GM23338 (cell line): ENCODE results near the gene ADAM17. TPM values are rescaled to one million over a fixed set of nuclear protein-coding genes. Genes with fewer than 3 reads are reported as not detected.

ENCODE experiments used
- ATAC-seq: fragments of 200-7000 bp; cut with Tn5 transposase; 3 replicates; pipeline ENCODE4 v1.9.1; 2020
- DNase-seq: peaks from one replicate; pipeline ENCODE4 v3.0.0-alpha.2; 2015; ENCODE audit warnings: low spot score
- H2AFZ ChIP-seq: fragments of 200-600 bp; sonication (generic); 2 replicates; pipeline ENCODE4 v1.8.0; 2016; ENCODE audit warnings: antibody characterized with exemption, mild to moderate bottlenecking, moderate library complexity
- H3F3A ChIP-seq: fragments of 200-600 bp; sonication (generic); replicated peaks from 2 replicates; pipeline ENCODE4 v1.8.0; 2017; ENCODE audit warnings: antibody characterized with exemption, mixed run types, low read depth
- H3K27ac ChIP-seq: fragments of 200-600 bp; sonication (generic); 2 replicates; pipeline ENCODE4 v1.6.1; 2016; ENCODE audit warnings: low read depth
- H3K27me3 ChIP-seq: fragments of 200-600 bp; sonication (generic); 2 replicates; pipeline ENCODE4 v1.8.0; 2016; ENCODE audit warnings: mild to moderate bottlenecking, mixed run types, moderate library complexity; ENCODE audit not compliant: insufficient read depth
- H3K36me3 ChIP-seq: fragments of 200-600 bp; sonication (generic); 2 replicates; pipeline ENCODE4 v1.8.0; 2016; ENCODE audit warnings: mild to moderate bottlenecking; ENCODE audit not compliant: insufficient read depth
- H3K4me1 ChIP-seq: fragments of 200-600 bp; sonication (generic); 2 replicates; pipeline ENCODE4 v1.8.0; 2016; ENCODE audit warnings: mild to moderate bottlenecking, moderate library complexity; ENCODE audit not compliant: insufficient read depth
- H3K4me2 ChIP-seq: fragments of 200-600 bp; sonication (generic); 2 replicates; pipeline ENCODE4 v1.7.1; 2017; ENCODE audit warnings: mixed run types
- H3K4me3 ChIP-seq: fragments of 200-600 bp; sonication (generic); 2 replicates; pipeline ENCODE4 v1.6.1; 2016; ENCODE audit warnings: mixed run types
- H3K79me2 ChIP-seq: fragments of 200-600 bp; sonication (generic); replicated peaks from 2 replicates; pipeline ENCODE4 v1.8.0; 2017; ENCODE audit warnings: mild to moderate bottlenecking; ENCODE audit not compliant: insufficient read depth
- H3K9me2 ChIP-seq: fragments of 200-600 bp; sonication (generic); 2 replicates; pipeline ENCODE4 v1.8.0; 2017; ENCODE audit not compliant: insufficient read depth
- H4K20me1 ChIP-seq: fragments of 200-600 bp; sonication (generic); replicated peaks from 2 replicates; pipeline ENCODE4 v1.8.0; 2017; ENCODE audit warnings: mild to moderate bottlenecking; ENCODE audit not compliant: insufficient read depth
- H3K27ac Mint-ChIP-seq: 2 replicates; pipeline ENCODE4 v1.8.0; 2020; ENCODE audit warnings: inconsistent platforms, mild to moderate bottlenecking, moderate library complexity, mixed read lengths
- H3K27me3 Mint-ChIP-seq: 3 replicates; pipeline ENCODE4 v1.8.0; 2022; ENCODE audit warnings: low read depth, mild to moderate bottlenecking, moderate library complexity, mixed read lengths, inconsistent platforms; ENCODE audit not compliant: insufficient read depth, poor library complexity
- H3K36me3 Mint-ChIP-seq: 3 replicates; pipeline ENCODE4 v1.8.0; 2021; ENCODE audit warnings: low read depth, mild to moderate bottlenecking, inconsistent platforms, moderate library complexity, mixed read lengths
- H3K4me1 Mint-ChIP-seq: 3 replicates; pipeline ENCODE4 v1.8.0; 2020; ENCODE audit warnings: mild to moderate bottlenecking, inconsistent platforms, mixed read lengths
- H3K4me3 Mint-ChIP-seq: 3 replicates; pipeline ENCODE4 v1.8.0; 2021; ENCODE audit warnings: moderate library complexity, mild to moderate bottlenecking, inconsistent platforms, mixed read lengths
- H3K9me3 Mint-ChIP-seq: 3 replicates; pipeline ENCODE4 v1.8.0; 2020; ENCODE audit warnings: moderate library complexity, mild to moderate bottlenecking, inconsistent platforms, mixed read lengths
- STAT1 ChIP-seq: IDR thresholded peaks from one replicate; pipeline ENCODE4 v1.6.1; 2016; ENCODE audit warnings: antibody characterized with exemption; ENCODE audit not compliant: unreplicated experiment
- ZNF331 ChIP-seq: fragments of 250-450 bp; sonication (Bioruptor Pico); IDR thresholded peaks from 2 replicates; pipeline ENCODE4 v1.5.0; 2020; ENCODE audit warnings: low read depth, mild to moderate bottlenecking, moderate library complexity
- polyA plus RNA-seq: library from polyadenylated mRNA; unstranded; fragments of >200 nt; fragmentation: Nextera tagmentation; extraction: Ambion mirVana; gene quantifications from 2 replicates; pipeline ENCODE4 v1.2.1, GENCODE V29; 2016
- total RNA-seq: library from RNA; depleted of rRNA; stranded (reverse); fragments of >200 nt; shearing (Covaris generic); gene quantifications from 2 replicates; pipeline ENCODE4 v1.2.3, GENCODE V29; 2014
- TF ChIP-seq, protein P1 (sequence below): IDR thresholded peaks from 2 replicates; pipeline ENCODE4 v1.6.1; 2016; ENCODE audit warnings: antibody characterized with exemption
- TF ChIP-seq, protein P2 (sequence below): IDR thresholded peaks from one replicate; pipeline ENCODE4 v1.6.1; 2018; ENCODE audit warnings: antibody characterized with exemption; ENCODE audit not compliant: unreplicated experiment
- TF ChIP-seq, protein P3 (sequence below): fragments of 250-450 bp; sonication (Bioruptor Pico); IDR thresholded peaks from 2 replicates; pipeline ENCODE4 v1.5.0; 2020; ENCODE audit warnings: mild to moderate bottlenecking, moderate library complexity
- TF ChIP-seq, protein P4 (sequence below), 2 experiments: fragments of 200-600 bp in 1 of 2; sonication (generic) in 1 of 2; conservative IDR thresholded peaks; 2 replicates each; pipeline versions ENCODE4 v1.5.1 to v1.6.1; 2016 to 2017; ENCODE audit warnings: antibody characterized with exemption in 2 of 2, low read depth in 2 of 2, mild to moderate bottlenecking in 2 of 2, moderate library complexity in 1 of 2

Gene ADAM17
- total and polyA plus RNA-seq, 2 experiments from 2014 or later = 8.3 to 23.5 TPM

DNA sequence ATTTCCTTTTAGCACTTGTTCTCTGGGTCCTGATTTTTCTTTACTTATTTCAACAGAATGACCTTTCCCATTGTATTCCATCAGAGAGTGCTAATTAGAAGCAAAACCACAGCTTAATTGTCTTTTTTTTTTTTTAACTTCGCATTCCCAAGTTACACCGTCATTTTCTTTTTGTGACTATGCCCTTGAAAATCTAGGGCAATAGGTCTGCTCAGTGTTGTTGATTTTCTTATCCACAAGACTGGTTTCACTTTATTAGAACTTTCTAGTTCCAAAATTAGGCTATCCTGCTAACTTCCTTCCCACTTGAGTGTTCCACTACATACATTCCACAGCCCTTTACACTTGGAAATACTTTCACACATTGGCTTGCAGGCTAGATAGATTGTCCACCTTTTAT lies 18.7 kb upstream of the ADAM17 start (continued):
- TF ChIP-seq ZNF331 = no peak
- no peak for TF ChIP-seq STAT1
- TF ChIP-seq, protein P1, sequence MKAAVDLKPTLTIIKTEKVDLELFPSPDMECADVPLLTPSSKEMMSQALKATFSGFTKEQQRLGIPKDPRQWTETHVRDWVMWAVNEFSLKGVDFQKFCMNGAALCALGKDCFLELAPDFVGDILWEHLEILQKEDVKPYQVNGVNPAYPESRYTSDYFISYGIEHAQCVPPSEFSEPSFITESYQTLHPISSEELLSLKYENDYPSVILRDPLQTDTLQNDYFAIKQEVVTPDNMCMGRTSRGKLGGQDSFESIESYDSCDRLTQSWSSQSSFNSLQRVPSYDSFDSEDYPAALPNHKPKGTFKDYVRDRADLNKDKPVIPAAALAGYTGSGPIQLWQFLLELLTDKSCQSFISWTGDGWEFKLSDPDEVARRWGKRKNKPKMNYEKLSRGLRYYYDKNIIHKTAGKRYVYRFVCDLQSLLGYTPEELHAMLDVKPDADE = no peak
- TF ChIP-seq, protein P2, sequence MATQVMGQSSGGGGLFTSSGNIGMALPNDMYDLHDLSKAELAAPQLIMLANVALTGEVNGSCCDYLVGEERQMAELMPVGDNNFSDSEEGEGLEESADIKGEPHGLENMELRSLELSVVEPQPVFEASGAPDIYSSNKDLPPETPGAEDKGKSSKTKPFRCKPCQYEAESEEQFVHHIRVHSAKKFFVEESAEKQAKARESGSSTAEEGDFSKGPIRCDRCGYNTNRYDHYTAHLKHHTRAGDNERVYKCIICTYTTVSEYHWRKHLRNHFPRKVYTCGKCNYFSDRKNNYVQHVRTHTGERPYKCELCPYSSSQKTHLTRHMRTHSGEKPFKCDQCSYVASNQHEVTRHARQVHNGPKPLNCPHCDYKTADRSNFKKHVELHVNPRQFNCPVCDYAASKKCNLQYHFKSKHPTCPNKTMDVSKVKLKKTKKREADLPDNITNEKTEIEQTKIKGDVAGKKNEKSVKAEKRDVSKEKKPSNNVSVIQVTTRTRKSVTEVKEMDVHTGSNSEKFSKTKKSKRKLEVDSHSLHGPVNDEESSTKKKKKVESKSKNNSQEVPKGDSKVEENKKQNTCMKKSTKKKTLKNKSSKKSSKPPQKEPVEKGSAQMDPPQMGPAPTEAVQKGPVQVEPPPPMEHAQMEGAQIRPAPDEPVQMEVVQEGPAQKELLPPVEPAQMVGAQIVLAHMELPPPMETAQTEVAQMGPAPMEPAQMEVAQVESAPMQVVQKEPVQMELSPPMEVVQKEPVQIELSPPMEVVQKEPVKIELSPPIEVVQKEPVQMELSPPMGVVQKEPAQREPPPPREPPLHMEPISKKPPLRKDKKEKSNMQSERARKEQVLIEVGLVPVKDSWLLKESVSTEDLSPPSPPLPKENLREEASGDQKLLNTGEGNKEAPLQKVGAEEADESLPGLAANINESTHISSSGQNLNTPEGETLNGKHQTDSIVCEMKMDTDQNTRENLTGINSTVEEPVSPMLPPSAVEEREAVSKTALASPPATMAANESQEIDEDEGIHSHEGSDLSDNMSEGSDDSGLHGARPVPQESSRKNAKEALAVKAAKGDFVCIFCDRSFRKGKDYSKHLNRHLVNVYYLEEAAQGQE = no peak

DNA sequence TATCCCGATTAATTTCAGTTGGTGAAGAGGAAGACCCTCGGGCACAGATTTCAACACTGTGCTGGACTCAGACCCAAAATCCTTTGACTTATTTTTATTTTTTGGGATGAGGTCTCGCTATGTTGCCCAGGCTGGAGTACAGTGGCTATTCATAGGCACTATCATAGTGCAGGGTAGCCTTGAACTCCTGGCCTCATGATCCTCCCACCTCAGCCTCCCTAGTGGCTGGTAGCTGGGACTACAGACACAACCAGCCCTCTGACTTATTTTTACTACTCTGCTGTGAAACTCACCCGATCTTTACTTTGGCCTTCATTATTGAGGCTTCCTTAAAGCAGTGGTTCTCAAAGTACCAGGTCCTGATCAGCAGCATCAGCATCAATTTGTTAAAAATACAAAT lies 18.2 kb upstream of the ADAM17 start:
- H3K27ac Mint-ChIP-seq = no peak overlapping the region

More for the DNA sequence above, 18.2 kb upstream of the ADAM17 start:
- Histone ChIP-seq H2AFZ (no peak overlapping the region), H3K4me1 (no peaks in the 10 kb centered on the region), H3K27me3 (no peaks in the 10 kb centered on the region), H3K9me2 (no peaks in the 10 kb centered on the region), H3K79me2 (no peaks in the 10 kb centered on the region), H3F3A (no peaks in the 10 kb centered on the region), H3K4me2 (no peak overlapping the region), H3K4me3 (no peak overlapping the region), H4K20me1 (no peaks in the 10 kb centered on the region; the same call in 1 of the 2 replicates), H3K36me3 (no peaks in the 10 kb centered on the region), H3K27ac (no peak overlapping the region)
- Mint-ChIP-seq H3K4me1 (no peaks in the 10 kb centered on the region), H3K9me3 (no peaks in the 10 kb centered on the region), H3K36me3 (no peaks in the 10 kb centered on the region), H3K27me3 (peaks cover 2% of the 10 kb centered on the region), H3K4me3 (no peak overlapping the region)
- TF ChIP-seq, protein P3, sequence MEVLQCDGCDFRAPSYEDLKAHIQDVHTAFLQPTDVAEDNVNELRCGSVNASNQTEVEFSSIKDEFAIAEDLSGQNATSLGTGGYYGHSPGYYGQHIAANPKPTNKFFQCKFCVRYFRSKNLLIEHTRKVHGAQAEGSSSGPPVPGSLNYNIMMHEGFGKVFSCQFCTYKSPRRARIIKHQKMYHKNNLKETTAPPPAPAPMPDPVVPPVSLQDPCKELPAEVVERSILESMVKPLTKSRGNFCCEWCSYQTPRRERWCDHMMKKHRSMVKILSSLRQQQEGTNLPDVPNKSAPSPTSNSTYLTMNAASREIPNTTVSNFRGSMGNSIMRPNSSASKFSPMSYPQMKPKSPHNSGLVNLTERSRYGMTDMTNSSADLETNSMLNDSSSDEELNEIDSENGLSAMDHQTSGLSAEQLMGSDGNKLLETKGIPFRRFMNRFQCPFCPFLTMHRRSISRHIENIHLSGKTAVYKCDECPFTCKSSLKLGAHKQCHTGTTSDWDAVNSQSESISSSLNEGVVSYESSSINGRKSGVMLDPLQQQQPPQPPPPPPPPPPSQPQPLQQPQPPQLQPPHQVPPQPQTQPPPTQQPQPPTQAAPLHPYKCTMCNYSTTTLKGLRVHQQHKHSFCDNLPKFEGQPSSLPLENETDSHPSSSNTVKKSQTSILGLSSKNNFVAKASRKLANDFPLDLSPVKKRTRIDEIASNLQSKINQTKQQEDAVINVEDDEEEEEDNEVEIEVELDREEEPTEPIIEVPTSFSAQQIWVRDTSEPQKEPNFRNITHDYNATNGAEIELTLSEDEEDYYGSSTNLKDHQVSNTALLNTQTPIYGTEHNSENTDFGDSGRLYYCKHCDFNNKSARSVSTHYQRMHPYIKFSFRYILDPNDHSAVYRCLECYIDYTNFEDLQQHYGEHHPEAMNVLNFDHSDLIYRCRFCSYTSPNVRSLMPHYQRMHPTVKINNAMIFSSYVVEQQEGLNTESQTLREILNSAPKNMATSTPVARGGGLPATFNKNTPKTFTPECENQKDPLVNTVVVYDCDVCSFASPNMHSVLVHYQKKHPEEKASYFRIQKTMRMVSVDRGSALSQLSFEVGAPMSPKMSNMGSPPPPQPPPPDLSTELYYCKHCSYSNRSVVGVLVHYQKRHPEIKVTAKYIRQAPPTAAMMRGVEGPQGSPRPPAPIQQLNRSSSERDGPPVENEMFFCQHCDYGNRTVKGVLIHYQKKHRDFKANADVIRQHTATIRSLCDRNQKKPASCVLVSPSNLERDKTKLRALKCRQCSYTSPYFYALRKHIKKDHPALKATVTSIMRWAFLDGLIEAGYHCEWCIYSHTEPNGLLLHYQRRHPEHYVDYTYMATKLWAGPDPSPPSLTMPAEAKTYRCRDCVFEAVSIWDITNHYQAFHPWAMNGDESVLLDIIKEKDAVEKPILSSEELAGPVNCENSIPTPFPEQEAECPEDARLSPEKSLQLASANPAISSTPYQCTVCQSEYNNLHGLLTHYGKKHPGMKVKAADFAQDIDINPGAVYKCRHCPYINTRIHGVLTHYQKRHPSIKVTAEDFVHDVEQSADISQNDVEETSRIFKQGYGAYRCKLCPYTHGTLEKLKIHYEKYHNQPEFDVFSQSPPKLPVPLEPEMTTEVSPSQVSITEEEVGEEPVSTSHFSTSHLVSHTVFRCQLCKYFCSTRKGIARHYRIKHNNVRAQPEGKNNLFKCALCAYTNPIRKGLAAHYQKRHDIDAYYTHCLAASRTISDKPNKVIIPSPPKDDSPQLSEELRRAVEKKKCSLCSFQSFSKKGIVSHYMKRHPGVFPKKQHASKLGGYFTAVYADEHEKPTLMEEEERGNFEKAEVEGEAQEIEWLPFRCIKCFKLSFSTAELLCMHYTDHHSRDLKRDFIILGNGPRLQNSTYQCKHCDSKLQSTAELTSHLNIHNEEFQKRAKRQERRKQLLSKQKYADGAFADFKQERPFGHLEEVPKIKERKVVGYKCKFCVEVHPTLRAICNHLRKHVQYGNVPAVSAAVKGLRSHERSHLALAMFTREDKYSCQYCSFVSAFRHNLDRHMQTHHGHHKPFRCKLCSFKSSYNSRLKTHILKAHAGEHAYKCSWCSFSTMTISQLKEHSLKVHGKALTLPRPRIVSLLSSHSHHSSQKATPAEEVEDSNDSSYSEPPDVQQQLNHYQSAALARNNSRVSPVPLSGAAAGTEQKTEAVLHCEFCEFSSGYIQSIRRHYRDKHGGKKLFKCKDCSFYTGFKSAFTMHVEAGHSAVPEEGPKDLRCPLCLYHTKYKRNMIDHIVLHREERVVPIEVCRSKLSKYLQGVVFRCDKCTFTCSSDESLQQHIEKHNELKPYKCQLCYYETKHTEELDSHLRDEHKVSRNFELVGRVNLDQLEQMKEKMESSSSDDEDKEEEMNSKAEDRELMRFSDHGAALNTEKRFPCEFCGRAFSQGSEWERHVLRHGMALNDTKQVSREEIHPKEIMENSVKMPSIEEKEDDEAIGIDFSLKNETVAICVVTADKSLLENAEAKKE (CRISPR knock-in tag) = no peak
- TF ChIP-seq, protein P4, sequence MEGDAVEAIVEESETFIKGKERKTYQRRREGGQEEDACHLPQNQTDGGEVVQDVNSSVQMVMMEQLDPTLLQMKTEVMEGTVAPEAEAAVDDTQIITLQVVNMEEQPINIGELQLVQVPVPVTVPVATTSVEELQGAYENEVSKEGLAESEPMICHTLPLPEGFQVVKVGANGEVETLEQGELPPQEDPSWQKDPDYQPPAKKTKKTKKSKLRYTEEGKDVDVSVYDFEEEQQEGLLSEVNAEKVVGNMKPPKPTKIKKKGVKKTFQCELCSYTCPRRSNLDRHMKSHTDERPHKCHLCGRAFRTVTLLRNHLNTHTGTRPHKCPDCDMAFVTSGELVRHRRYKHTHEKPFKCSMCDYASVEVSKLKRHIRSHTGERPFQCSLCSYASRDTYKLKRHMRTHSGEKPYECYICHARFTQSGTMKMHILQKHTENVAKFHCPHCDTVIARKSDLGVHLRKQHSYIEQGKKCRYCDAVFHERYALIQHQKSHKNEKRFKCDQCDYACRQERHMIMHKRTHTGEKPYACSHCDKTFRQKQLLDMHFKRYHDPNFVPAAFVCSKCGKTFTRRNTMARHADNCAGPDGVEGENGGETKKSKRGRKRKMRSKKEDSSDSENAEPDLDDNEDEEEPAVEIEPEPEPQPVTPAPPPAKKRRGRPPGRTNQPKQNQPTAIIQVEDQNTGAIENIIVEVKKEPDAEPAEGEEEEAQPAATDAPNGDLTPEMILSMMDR (conservative IDR thresholded peaks at IDR 0.05; ENCODE audit: low read depth in 2 of 2) = peak in 1 of 2 experiments; percentile 43; a peak in 1 of 4 replicates
- DNase-seq (peak; percentile 27), ATAC-seq (peak; percentile 70)
